Lower leg skin (tissue), 3 donors: Measurements from ENCODE around the gene RFNG.

ENCODE experiments used
- POLR2A ChIP-seq, 2 donors: fragments of 450-650 bp; IDR thresholded peaks; one replicate each; pipeline ENCODE4 v1.6.1; 2016 to 2017; ENCODE audit warnings: antibody characterized with exemption in 2 of 2, mild to moderate bottlenecking in 1 of 2, moderate library complexity in 1 of 2
- TF ChIP-seq, protein P1 (sequence below), 3 donors: fragments of 450-650 bp; IDR thresholded peaks; one replicate each; pipeline ENCODE4 v1.5.1; 2016; ENCODE audit warnings: antibody characterized with exemption in 3 of 3, mild to moderate bottlenecking in 3 of 3, moderate library complexity in 2 of 3

DNA sequence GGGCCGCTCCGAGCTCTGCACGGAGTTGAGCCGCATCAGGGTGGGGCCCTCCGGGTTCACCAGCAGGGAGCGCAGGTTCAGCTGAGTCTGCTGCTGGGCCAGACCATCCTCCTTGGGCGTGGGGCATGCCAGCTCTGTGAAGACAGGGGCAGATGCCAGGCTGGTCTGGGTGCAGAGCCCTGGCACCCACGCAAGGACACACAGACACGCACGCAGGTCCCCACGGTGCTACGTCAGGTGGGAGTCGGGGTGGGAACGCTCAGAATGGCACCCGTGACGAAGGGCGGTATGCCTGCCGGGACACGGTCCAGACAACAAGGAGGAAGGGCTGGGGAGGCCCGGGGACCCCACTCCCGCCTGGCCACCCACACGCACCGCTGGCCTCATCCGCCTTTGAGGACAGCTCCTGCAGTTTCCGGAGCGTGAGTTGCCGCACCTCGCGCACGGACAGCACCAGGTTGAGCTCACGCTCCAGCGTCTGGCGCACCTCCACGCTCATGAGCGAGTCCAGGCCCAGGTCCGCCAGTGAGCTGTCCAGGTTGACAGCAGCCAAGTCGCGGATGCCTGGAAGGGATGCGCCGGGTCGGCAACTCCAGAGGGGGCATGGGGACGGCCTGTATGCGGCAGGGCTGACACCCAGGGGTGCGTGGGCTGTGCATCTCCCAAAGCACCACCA is 29.3 kb upstream of the RFNG start:
- TF ChIP-seq, protein P1, sequence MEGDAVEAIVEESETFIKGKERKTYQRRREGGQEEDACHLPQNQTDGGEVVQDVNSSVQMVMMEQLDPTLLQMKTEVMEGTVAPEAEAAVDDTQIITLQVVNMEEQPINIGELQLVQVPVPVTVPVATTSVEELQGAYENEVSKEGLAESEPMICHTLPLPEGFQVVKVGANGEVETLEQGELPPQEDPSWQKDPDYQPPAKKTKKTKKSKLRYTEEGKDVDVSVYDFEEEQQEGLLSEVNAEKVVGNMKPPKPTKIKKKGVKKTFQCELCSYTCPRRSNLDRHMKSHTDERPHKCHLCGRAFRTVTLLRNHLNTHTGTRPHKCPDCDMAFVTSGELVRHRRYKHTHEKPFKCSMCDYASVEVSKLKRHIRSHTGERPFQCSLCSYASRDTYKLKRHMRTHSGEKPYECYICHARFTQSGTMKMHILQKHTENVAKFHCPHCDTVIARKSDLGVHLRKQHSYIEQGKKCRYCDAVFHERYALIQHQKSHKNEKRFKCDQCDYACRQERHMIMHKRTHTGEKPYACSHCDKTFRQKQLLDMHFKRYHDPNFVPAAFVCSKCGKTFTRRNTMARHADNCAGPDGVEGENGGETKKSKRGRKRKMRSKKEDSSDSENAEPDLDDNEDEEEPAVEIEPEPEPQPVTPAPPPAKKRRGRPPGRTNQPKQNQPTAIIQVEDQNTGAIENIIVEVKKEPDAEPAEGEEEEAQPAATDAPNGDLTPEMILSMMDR (IDR thresholded peaks at IDR 0.05): no peak
- TF ChIP-seq POLR2A (IDR thresholded peaks at IDR 0.05): no peak
